ENCODE measurements around the gene ZNF3.
A peak's percentile ranks its signal among the peaks of the same experiment; 100 is the strongest.

ZNF3 gene

GRCh38 chr7:100105534-100105933 lies 24.0 kb upstream of the ZNF3 start:
- H3K27me3 ChIP-seq: no peaks in the 10 kb centered on the region
- no peak for TF ChIP-seq CTCF (IDR thresholded peaks at IDR 0.05; ENCODE audit: low read depth, low read length)
- no peaks in the 10 kb centered on the region for H3K9me3 ChIP-seq
- no peaks in the 10 kb centered on the region for H3K4me1 ChIP-seq
- no peak for DNase-seq
- no peak overlapping the region for H3K4me3 ChIP-seq (ENCODE audit: low read depth, low read length)
- peaks cover 30% of the 10 kb centered on the region for H3K36me3 ChIP-seq

DNA sequence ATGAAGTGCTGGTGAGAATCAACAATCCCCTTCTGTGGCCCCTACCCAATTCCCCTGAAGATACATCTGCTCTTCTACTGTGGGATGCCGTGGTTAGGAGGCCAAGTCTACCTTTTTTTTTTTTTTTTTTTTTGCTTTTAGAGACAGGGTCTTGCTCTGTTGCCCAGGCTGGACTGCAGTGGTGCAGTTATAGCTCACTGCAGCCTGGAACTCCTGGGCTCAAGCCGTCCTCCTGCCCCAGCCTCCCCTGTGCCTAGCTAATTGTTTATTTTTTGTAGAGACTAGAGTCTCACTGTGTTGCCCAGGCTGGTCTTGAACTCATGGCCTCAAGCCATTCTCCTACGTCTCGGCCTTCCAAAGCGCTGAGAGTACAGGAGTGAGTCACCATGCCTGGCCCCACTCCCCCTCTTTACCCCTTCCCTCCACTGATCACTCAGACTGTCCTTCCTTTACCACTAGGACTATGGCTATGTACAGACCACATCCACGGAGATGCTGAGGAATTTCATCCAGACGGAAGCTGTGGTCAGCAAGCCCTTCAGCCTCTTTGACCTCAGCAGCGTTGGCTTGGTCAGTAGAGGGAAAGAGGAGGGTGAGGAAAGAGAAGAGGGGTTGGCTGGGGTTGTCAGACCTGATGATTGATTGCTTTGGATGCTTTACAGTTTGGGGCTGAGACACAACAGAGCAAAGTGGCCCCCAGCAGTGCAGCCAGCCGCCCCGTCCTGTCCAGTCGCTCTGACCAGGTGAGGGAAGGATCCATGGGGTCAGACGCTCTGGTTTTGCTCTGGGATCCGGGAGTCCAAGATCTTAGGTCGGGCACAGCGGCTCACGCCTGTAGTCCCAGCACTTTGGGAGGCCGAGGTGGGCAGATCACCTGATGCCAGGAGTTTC lies 21.7 kb upstream of the ZNF3 start:
- Histone ChIP-seq H3K9me3 (no peaks in the 10 kb centered on the region), H3K4me1 (no peaks in the 10 kb centered on the region), H3K4me3 (ENCODE audit: low read depth, low read length) (no peak overlapping the region), H3K36me3 (peaks cover 34% of the 10 kb centered on the region), H3K27me3 (no peaks in the 10 kb centered on the region)
- no peak for DNase-seq
- no peak for TF ChIP-seq CTCF (IDR thresholded peaks at IDR 0.05; ENCODE audit: low read depth, low read length)

GRCh38 chr7:100101016-100101862 lies 19.7 kb upstream of the ZNF3 start, which contains the start of the genes AP4M1 and MCM7:
TSS of gene AP4M1 (plus strand) at chr7:100101643. CDS start at chr7:100101715, 72 bp downstream.
TSS of gene MCM7 (minus strand) at chr7:100101397. CDS start at chr7:100101294, 103 bp downstream.
- Histone ChIP-seq H3K36me3 (peaks cover 43% of the 10 kb centered on the region), H3K9me3 (no peaks in the 10 kb centered on the region), H3K4me3 (ENCODE audit: low read depth, low read length) (peak within 1 kb of the TSS; percentile 83), H3K4me1 (no peaks in the 10 kb centered on the region), H3K27me3 (no peaks in the 10 kb centered on the region)
- no peak for TF ChIP-seq CTCF (IDR thresholded peaks at IDR 0.05; ENCODE audit: low read depth, low read length)
- peak; percentile 99 for DNase-seq

DNA sequence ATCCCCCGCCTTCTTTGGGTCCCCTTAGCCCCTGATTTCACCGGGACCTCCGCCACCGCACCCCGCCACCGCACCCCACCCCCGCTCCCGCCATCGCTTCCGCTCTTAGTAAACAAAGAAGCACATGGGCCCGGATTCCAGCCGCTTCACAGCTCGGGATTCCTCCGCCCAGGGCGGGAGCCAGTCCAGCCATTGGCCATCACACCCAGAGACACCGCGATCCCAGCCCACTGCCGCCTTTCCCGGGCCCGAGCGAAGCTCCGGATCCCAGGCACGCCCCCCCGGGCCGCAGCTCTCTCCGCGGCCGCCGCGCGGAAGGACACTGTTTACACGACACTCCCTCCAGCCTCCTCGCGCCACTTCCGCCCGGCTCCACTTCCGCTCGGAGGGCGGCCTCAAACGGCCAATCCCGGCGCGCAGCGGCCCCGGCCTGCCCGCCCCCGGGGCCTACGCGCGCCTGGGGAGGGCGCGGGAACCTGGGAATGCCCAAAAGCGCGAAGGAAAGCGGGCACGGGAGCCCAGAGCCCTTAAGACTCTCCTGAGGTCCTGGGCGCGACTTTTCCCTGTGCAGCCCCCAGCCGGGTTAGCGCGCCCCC lies 19.0 kb upstream of the ZNF3 start:
- Histone ChIP-seq H3K4me3 (ENCODE audit: low read depth, low read length) (peak overlapping the region; percentile 83), H3K36me3 (peaks cover 47% of the 10 kb centered on the region), H3K27me3 (no peaks in the 10 kb centered on the region), H3K9me3 (no peaks in the 10 kb centered on the region), H3K4me1 (no peaks in the 10 kb centered on the region)
- no peak for TF ChIP-seq CTCF (IDR thresholded peaks at IDR 0.05; ENCODE audit: low read depth, low read length)
- peak; percentile 92 for DNase-seq

GRCh38 chr7:100099452-100099851 lies 17.9 kb upstream of the ZNF3 start:
- H3K9me3 ChIP-seq: no peaks in the 10 kb centered on the region
- TF ChIP-seq CTCF (IDR thresholded peaks at IDR 0.05; ENCODE audit: low read depth, low read length): no peak
- H3K4me1 ChIP-seq: no peaks in the 10 kb centered on the region
- H3K4me3 ChIP-seq (ENCODE audit: low read depth, low read length): peak overlapping the region; percentile 83
- H3K36me3 ChIP-seq: peaks cover 57% of the 10 kb centered on the region
- no peak for DNase-seq
- H3K27me3 ChIP-seq: no peaks in the 10 kb centered on the region
